ENCODE data around the gene PGLYRP3. TPM values are rescaled to one million over a fixed set of nuclear protein-coding genes. Genes with fewer than 3 reads are reported as not detected.

Gene PGLYRP3
- total and polyA plus RNA-seq, 9 of the 15 experiments (the other 6 are each of a cell fraction or from before 2014, with no cell fraction given) = not detected

- 0% methylated on average over 1 of the region's 1 CpG for WGBS (ENCODE audit: insufficient coverage, low coverage, missing lambda C conversion rate)
- ATAC-seq (no peak), DNase-seq (ENCODE audit: extremely low read depth in 1 of 4, low spot score in 3 of 4) (no peak), FAIRE-seq (no peak)
- Histone ChIP-seq H3K9ac (ENCODE audit: insufficient read depth in 1 of 2, low read depth in 2 of 2, low read length in 2 of 2) (no peak overlapping the region), H3K79me2 (ENCODE audit: control insufficient read depth, insufficient read depth, low read length) (no peaks in the 10 kb centered on the region), H3K36me3 (ENCODE audit: control insufficient read depth, insufficient read depth, low read length) (no peaks in the 10 kb centered on the region), H3K27me3 (ENCODE audit: control insufficient read depth in 2 of 2, insufficient read depth in 2 of 2, low read length in 2 of 2) (peaks cover 1 to 3% of the 10 kb centered on the region in 2 experiments; a peak in 4 of 5 replicates), H3K4me3 (no peak overlapping the region), H3K27ac (ENCODE audit: extremely low read depth, low read depth, low read length) (no peak overlapping the region), H3K9me3 (replicated peaks; ENCODE audit: control insufficient read depth, insufficient read depth, low read depth, low read length) (no peaks in the 10 kb centered on the region), H2AFZ (ENCODE audit: low read depth, low read length) (no peak overlapping the region), H4K20me1 (replicated peaks; ENCODE audit: control insufficient read depth, insufficient read depth, low read length) (no peaks in the 10 kb centered on the region), H3K9me1 (ENCODE audit: control insufficient read depth, insufficient read depth, low read length) (no peaks in the 10 kb centered on the region), H3K4me1 (replicated peaks in 1 of 2; ENCODE audit: control insufficient read depth in 2 of 2, insufficient read depth in 2 of 2, low read length in 2 of 2) (no peaks in the 10 kb centered on the region), H3K4me2 (ENCODE audit: insufficient read depth, low read length) (no peak overlapping the region)
- TF ChIP-seq ZNF41 (CRISPR knock-in tag; conservative IDR thresholded peaks at IDR 0.05) (no peak), MITF (IDR thresholded peaks at IDR 0.05) (no peak)
- ChIA-PET CTCF (ENCODE audit: low intra/inter-chr PET ratio) (no interaction called here), POLR2A (interaction anchor here (0.6 kb wide), 1 partner anchor 235 kb away, joined by 6 read pairs; no protein-coding TSS in a partner anchor)
- intact Hi-C loops (cut with micrococcal nuclease) (no loop called here), in situ Hi-C loops (cut with MboI) (no loop called here)
- BruUV-seq (replicated peaks) = no TSS peak
Observed at GRCh38 chr1:153253693-153254092, 59.1 kb downstream of the PGLYRP3 start.

- H3K27me3 ChIP-seq (ENCODE audit: control insufficient read depth in 2 of 2, insufficient read depth in 2 of 2, low read length in 2 of 2) = peaks cover 2 to 5% of the 10 kb centered on the region in 2 experiments; a peak in 3 of 5 replicates
- no peak for ATAC-seq
- no TSS peak for BruUV-seq (replicated peaks)
- no peaks in the 10 kb centered on the region for H3K79me2 ChIP-seq (ENCODE audit: control insufficient read depth, insufficient read depth, low read length)
- H3K4me3 ChIP-seq = no peak overlapping the region
- POLR2A ChIA-PET = no interaction called here
- H3K4me2 ChIP-seq (ENCODE audit: insufficient read depth, low read length) = no peak overlapping the region
- DNase-seq (ENCODE audit: extremely low read depth in 1 of 4, low spot score in 3 of 4) = no peak
- H4K20me1 ChIP-seq (replicated peaks; ENCODE audit: control insufficient read depth, insufficient read depth, low read length) = no peaks in the 10 kb centered on the region
- no peaks in the 10 kb centered on the region for H3K9me1 ChIP-seq (ENCODE audit: control insufficient read depth, insufficient read depth, low read length)
- 0% methylated on average over 2 of the region's 2 CpGs for WGBS (ENCODE audit: insufficient coverage, low coverage, missing lambda C conversion rate)
- no peak overlapping the region for H2AFZ ChIP-seq (ENCODE audit: low read depth, low read length)
- in situ Hi-C loops (cut with MboI) = no loop called here
- CTCF ChIA-PET (ENCODE audit: low intra/inter-chr PET ratio) = no interaction called here
- no peak overlapping the region for H3K9ac ChIP-seq (ENCODE audit: insufficient read depth in 1 of 2, low read depth in 2 of 2, low read length in 2 of 2)
- no peaks in the 10 kb centered on the region for H3K9me3 ChIP-seq (replicated peaks; ENCODE audit: control insufficient read depth, insufficient read depth, low read depth, low read length)
- intact Hi-C loops (cut with micrococcal nuclease) = no loop called here
- FAIRE-seq = no peak
- no peaks in the 10 kb centered on the region for H3K36me3 ChIP-seq (ENCODE audit: control insufficient read depth, insufficient read depth, low read length)
- H3K27ac ChIP-seq (ENCODE audit: extremely low read depth, low read depth, low read length) = no peak overlapping the region
- H3K4me1 ChIP-seq (replicated peaks in 1 of 2; ENCODE audit: control insufficient read depth in 2 of 2, insufficient read depth in 2 of 2, low read length in 2 of 2) = no peaks in the 10 kb centered on the region
- no peak for TF ChIP-seq BRF2 (IDR thresholded peaks at IDR 0.05; ENCODE audit: borderline replicate concordance, insufficient read depth, insufficient read length)
- TF ChIP-seq MTA2 (IDR thresholded peaks at IDR 0.05; ENCODE audit: low read depth) = no peak
- TF ChIP-seq BRD4 (IDR thresholded peaks at IDR 0.05) = no peak
- TF ChIP-seq ZNF311 (CRISPR knock-in tag; IDR thresholded peaks at IDR 0.05) = no peak
- TF ChIP-seq ETV5 (CRISPR knock-in tag; IDR thresholded peaks at IDR 0.05; ENCODE audit: low read depth) = no peak
Observed at GRCh38 chr1:153253076-153253475, 59.7 kb downstream of the PGLYRP3 start.

Data from K562 (cell line).